ENCODE data around the gene RHPN2.

RHPN2 gene

DNA sequence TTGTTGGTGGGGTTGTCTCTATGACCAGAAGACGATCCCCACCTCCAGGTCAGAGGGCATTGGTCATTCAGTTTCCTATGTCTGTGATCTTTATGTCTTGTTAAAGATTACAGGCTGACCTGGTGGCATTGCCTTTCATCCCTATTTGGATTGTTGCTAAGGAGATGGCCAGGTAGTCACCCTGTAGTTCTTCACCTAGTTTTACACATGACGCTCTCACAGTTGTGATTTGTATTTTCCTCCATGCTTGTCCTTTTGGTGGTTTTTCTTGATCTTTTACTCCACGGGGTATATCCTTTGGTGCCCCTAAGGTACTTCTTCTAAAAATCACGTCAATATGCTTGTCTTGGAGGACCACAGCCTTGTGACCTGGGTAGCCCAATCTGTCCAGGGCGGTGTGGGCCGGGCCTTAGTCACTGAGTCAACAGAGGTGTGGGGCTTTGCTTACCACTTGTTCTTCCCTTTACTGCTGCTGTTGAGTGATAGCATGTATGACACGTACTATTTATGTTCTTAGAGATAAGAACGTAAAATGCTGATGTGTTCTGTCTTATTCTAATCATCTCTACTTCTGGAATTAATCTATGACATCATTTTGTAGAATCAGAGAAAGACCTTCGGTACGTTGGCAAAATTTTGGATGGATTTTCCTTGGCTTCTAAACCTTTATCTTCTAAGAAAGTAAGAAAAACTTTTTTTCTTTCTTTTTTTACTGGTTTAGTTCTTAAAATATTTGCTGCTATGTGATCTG is 36.4 kb upstream of the RHPN2 start:
- no peak for TF ChIP-seq SUZ12 (IDR thresholded peaks at IDR 0.05)
- TF ChIP-seq ARNT (IDR thresholded peaks at IDR 0.05), result no peak
- TF ChIP-seq FOXK2 (IDR thresholded peaks at IDR 0.05), result no peak
- no peak for TF ChIP-seq BHLHE40 (IDR thresholded peaks at IDR 0.05; ENCODE audit: borderline replicate concordance)
- no peak for TF ChIP-seq TARDBP (IDR thresholded peaks at IDR 0.05)
- no peak for TF ChIP-seq FOXM1 (IDR thresholded peaks at IDR 0.05; ENCODE audit: borderline replicate concordance)
- TF ChIP-seq NFRKB (IDR thresholded peaks at IDR 0.05), result no peak
- no peak for TF ChIP-seq FOXA1 (IDR thresholded peaks at IDR 0.05)
- no peak for TF ChIP-seq L3MBTL2 (conservative IDR thresholded peaks at IDR 0.05)
- TF ChIP-seq CTBP1 (IDR thresholded peaks at IDR 0.05; ENCODE audit: borderline replicate concordance), result no peak
- TF ChIP-seq, protein P1, sequence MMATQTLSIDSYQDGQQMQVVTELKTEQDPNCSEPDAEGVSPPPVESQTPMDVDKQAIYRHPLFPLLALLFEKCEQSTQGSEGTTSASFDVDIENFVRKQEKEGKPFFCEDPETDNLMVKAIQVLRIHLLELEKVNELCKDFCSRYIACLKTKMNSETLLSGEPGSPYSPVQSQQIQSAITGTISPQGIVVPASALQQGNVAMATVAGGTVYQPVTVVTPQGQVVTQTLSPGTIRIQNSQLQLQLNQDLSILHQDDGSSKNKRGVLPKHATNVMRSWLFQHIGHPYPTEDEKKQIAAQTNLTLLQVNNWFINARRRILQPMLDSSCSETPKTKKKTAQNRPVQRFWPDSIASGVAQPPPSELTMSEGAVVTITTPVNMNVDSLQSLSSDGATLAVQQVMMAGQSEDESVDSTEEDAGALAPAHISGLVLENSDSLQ (IDR thresholded peaks at IDR 0.05), result no peak
- no peak for TF ChIP-seq ZNF384 (IDR thresholded peaks at IDR 0.05)
- TF ChIP-seq LEF1 (IDR thresholded peaks at IDR 0.05; ENCODE audit: borderline replicate concordance), result no peak
- TF ChIP-seq ELF4 (IDR thresholded peaks at IDR 0.05), result no peak
- no peak for TF ChIP-seq HDGF (IDR thresholded peaks at IDR 0.05; ENCODE audit: borderline replicate concordance)
- no peak for TF ChIP-seq SP1 (IDR thresholded peaks at IDR 0.05)
- ChIA-PET CTCF (no interaction called here), POLR2A (no interaction called here)
- DNase-seq (ENCODE audit: extremely low spot score), result no peak

DNA sequence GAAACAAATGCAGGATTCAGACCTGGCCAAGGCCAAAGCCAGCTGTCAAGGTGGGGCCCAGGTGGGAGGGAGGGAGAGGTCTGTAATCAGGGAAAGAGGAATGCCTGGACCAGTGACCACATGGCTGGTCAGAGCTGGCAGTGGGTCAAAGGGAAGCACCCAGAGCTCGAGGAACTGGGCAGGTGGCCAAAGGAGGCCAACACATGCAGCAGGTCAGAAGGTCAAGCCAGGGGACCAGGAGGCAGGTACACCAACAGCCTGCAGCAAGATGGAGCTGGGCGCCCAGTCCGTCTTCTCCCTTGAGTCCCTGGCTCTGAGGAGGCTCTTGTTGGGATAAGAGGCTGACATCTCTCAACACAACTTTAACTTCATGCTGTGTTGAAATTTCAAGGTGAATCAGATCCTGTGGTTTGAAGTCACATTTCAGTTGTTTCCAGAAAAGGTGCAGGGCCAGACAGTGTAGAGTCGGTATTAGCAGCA is 33.4 kb upstream of the RHPN2 start:
- DNase-seq (ENCODE audit: extremely low spot score), result no peak
- TF ChIP-seq CTBP1 (IDR thresholded peaks at IDR 0.05; ENCODE audit: borderline replicate concordance) (no peak), FOXA1 (IDR thresholded peaks at IDR 0.05) (no peak), SUZ12 (IDR thresholded peaks at IDR 0.05) (no peak), ZNF384 (IDR thresholded peaks at IDR 0.05) (no peak), L3MBTL2 (conservative IDR thresholded peaks at IDR 0.05) (no peak), SP1 (IDR thresholded peaks at IDR 0.05) (no peak), FOXM1 (IDR thresholded peaks at IDR 0.05; ENCODE audit: borderline replicate concordance) (no peak), TARDBP (IDR thresholded peaks at IDR 0.05) (no peak), NFRKB (IDR thresholded peaks at IDR 0.05) (no peak), ARNT (IDR thresholded peaks at IDR 0.05) (no peak), ELF4 (IDR thresholded peaks at IDR 0.05) (no peak), FOXK2 (IDR thresholded peaks at IDR 0.05) (no peak), HDGF (IDR thresholded peaks at IDR 0.05; ENCODE audit: borderline replicate concordance) (no peak), LEF1 (IDR thresholded peaks at IDR 0.05; ENCODE audit: borderline replicate concordance) (no peak), BHLHE40 (IDR thresholded peaks at IDR 0.05; ENCODE audit: borderline replicate concordance) (no peak)
- TF ChIP-seq, protein P1 (IDR thresholded peaks at IDR 0.05), result no peak
- CTCF ChIA-PET, result no interaction called here
- POLR2A ChIA-PET, result no interaction called here

DNA sequence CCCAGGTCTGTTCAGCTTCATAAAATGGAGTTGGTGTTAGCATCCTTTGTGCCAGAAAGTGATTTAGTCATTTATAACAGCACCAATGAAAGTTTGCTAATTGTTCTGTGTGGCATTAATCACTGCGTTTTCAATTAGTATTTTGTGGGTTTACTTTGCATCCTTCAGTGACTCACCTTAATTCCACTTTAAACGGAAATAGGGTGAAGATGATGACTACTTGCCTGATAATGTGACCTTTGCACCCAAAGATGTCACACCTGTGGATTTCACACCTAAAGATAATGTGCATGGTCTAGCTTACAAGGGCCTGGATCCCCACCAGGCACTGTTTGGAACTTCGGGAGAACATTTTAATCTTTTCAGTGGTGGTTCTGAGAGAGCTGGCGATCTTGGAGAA is 31.3 kb upstream of the RHPN2 start:
- CTCF ChIA-PET, result interaction anchor here (0.7 kb wide), 1 partner anchor 418 kb away, joined by 3 read pairs; no protein-coding TSS in a partner anchor
- POLR2A ChIA-PET, result interaction anchor here (1.2 kb wide), 1 partner anchor 15 kb away, joined by 3 read pairs; the partner anchor contains the start of gene GPATCH1
- TF ChIP-seq L3MBTL2 (conservative IDR thresholded peaks at IDR 0.05), result no peak
- TF ChIP-seq ZNF384 (IDR thresholded peaks at IDR 0.05), result no peak
- TF ChIP-seq FOXM1 (IDR thresholded peaks at IDR 0.05; ENCODE audit: borderline replicate concordance), result no peak
- TF ChIP-seq, protein P1 (IDR thresholded peaks at IDR 0.05), result no peak
- TF ChIP-seq BHLHE40 (IDR thresholded peaks at IDR 0.05; ENCODE audit: borderline replicate concordance), result no peak
- TF ChIP-seq ELF4 (IDR thresholded peaks at IDR 0.05), result no peak
- no peak for TF ChIP-seq CTBP1 (IDR thresholded peaks at IDR 0.05; ENCODE audit: borderline replicate concordance)
- TF ChIP-seq NFRKB (IDR thresholded peaks at IDR 0.05), result no peak
- no peak for TF ChIP-seq SP1 (IDR thresholded peaks at IDR 0.05)
- TF ChIP-seq ARNT (IDR thresholded peaks at IDR 0.05), result no peak
- no peak for TF ChIP-seq FOXK2 (IDR thresholded peaks at IDR 0.05)
- no peak for TF ChIP-seq LEF1 (IDR thresholded peaks at IDR 0.05; ENCODE audit: borderline replicate concordance)
- TF ChIP-seq HDGF (IDR thresholded peaks at IDR 0.05; ENCODE audit: borderline replicate concordance), result no peak
- no peak for TF ChIP-seq SUZ12 (IDR thresholded peaks at IDR 0.05)
- no peak for TF ChIP-seq FOXA1 (IDR thresholded peaks at IDR 0.05)
- DNase-seq (ENCODE audit: extremely low spot score), result no peak

DNA sequence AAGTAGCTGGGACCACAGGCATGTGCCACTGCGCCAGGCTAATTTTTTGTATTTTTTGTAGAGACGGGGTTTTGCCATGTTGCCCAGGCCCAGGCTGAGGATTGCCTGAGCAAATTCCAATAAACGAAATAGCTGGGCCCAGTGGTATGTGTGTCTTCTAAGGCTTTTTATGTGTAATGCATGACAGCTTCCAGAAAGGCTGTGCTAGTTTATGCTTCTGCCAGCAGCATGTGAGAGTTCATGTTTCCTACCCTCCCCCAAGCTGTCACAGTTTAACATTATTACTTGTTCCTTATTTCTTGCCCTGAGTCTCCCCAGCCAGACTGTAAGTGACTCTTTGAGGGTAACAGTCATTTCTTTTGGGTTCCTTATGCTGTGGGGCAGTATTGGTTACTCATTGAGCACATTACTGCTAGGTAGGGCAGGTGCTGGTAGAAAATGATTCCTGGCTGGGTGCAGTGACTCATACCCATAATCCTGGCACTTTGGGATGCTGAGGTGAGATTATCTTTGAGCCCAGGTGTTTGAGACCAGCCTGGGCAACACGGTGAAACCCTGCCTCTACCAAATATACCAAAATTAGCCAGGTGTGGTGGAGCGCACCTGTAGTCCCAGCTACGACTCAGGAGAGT is 29.9 kb upstream of the RHPN2 start:
- ChIA-PET POLR2A (no interaction called here), CTCF (no interaction called here)

More for the DNA sequence above, 29.9 kb upstream of the RHPN2 start:
- no peak for DNase-seq (ENCODE audit: extremely low spot score)
- TF ChIP-seq SUZ12 (IDR thresholded peaks at IDR 0.05) (no peak), ELF4 (IDR thresholded peaks at IDR 0.05) (no peak), SP1 (IDR thresholded peaks at IDR 0.05) (no peak), ZNF384 (IDR thresholded peaks at IDR 0.05) (no peak), ARNT (IDR thresholded peaks at IDR 0.05) (no peak), FOXK2 (IDR thresholded peaks at IDR 0.05) (no peak), BHLHE40 (IDR thresholded peaks at IDR 0.05; ENCODE audit: borderline replicate concordance) (no peak), LEF1 (IDR thresholded peaks at IDR 0.05; ENCODE audit: borderline replicate concordance) (no peak), NFRKB (IDR thresholded peaks at IDR 0.05) (no peak), FOXA1 (IDR thresholded peaks at IDR 0.05) (no peak), HDGF (IDR thresholded peaks at IDR 0.05; ENCODE audit: borderline replicate concordance) (no peak), L3MBTL2 (conservative IDR thresholded peaks at IDR 0.05) (no peak), TARDBP (IDR thresholded peaks at IDR 0.05) (no peak), FOXM1 (IDR thresholded peaks at IDR 0.05; ENCODE audit: borderline replicate concordance) (no peak)
- TF ChIP-seq, protein P1 (IDR thresholded peaks at IDR 0.05), result no peak
